Liver (tissue), 9 donors: ENCODE results near the gene VPS26A. TPM values are rescaled to one million over a fixed set of nuclear protein-coding genes. Genes with fewer than 3 reads are reported as not detected.

Source experiments
- DNase-seq: peaks from one replicate; pipeline ENCODE4 v3.0.0-alpha.2; 2017; ENCODE audit warnings: low spot score
- H3K27ac ChIP-seq, 2 donors: one replicate each; pipeline ENCODE4 v1.7.0; 2013; ENCODE audit warnings: inconsistent platforms in 2 of 2, low read length in 2 of 2, control low read depth in 1 of 2, low read depth in 1 of 2, mild to moderate bottlenecking in 1 of 2
- H3K27me3 ChIP-seq, 4 donors: one replicate each; pipeline versions ENCODE4 v1.6.1 to v1.7.0; 2013; ENCODE audit warnings: low read length in 3 of 4, inconsistent platforms in 1 of 4, mild to moderate bottlenecking in 1 of 4, moderate library complexity in 1 of 4; ENCODE audit not compliant: control insufficient read depth in 4 of 4, insufficient read depth in 4 of 4
- H3K36me3 ChIP-seq, 4 donors: one replicate each; pipeline versions ENCODE4 v1.6.1 to v1.7.0; 2013; ENCODE audit warnings: low read length in 3 of 4, mild to moderate bottlenecking in 3 of 4, low read depth in 1 of 4, moderate library complexity in 1 of 4; ENCODE audit not compliant: control insufficient read depth in 4 of 4, insufficient read depth in 3 of 4
- H3K4me1 ChIP-seq, 4 donors: one replicate each; pipeline versions ENCODE4 v1.6.1 to v1.7.0; 2013; ENCODE audit warnings: low read length in 3 of 4, mild to moderate bottlenecking in 3 of 4, moderate library complexity in 1 of 4; ENCODE audit not compliant: control insufficient read depth in 4 of 4, insufficient read depth in 4 of 4
- H3K4me3 ChIP-seq, 3 donors: one replicate each; pipeline versions ENCODE4 v1.6.1 to v1.7.0; 2013; ENCODE audit warnings: low read length in 3 of 3, control low read depth in 1 of 3, low read depth in 1 of 3, mild to moderate bottlenecking in 1 of 3
- H3K9ac ChIP-seq, 2 donors: one replicate each; pipeline ENCODE4 v1.7.0; 2013; ENCODE audit warnings: low read length in 2 of 2, mild to moderate bottlenecking in 2 of 2, moderate library complexity in 2 of 2, control low read depth in 1 of 2, low read depth in 1 of 2
- H3K9me3 ChIP-seq, 4 donors: one replicate each; pipeline versions ENCODE4 v1.6.1 to v1.7.0; 2013; ENCODE audit warnings: low read length in 3 of 4; ENCODE audit not compliant: control insufficient read depth in 4 of 4
- ATF3 ChIP-seq: IDR thresholded peaks from 2 replicates; pipeline ENCODE4 v1.6.1; 2016; ENCODE audit warnings: antibody characterized with exemption
- CTCF ChIP-seq: fragments of 150-350 bp; IDR thresholded peaks from 2 replicates; pipeline ENCODE4 v1.5.1; 2017; ENCODE audit warnings: improper control_type of control experiment, low read depth, low read length; ENCODE audit not compliant: missing input control
- EGR1 ChIP-seq, 2 donors: IDR thresholded peaks; 2 replicates each; pipeline ENCODE4 v1.6.1; 2016 to 2018; ENCODE audit warnings: antibody characterized with exemption in 2 of 2, low read depth in 2 of 2
- FOXA1 ChIP-seq: IDR thresholded peaks from 2 replicates; pipeline ENCODE4 v1.6.1; 2016; ENCODE audit warnings: antibody characterized with exemption
- FOXA2 ChIP-seq: IDR thresholded peaks from 2 replicates; pipeline ENCODE4 v1.6.1; 2016; ENCODE audit warnings: antibody characterized with exemption
- GABPA ChIP-seq, 2 donors: IDR thresholded peaks in 1 of 2; conservative IDR thresholded peaks in 1 of 2; 2 replicates each; pipeline ENCODE4 v1.6.1; 2016; ENCODE audit warnings: antibody characterized with exemption in 2 of 2, mild to moderate bottlenecking in 1 of 2, moderate library complexity in 1 of 2
- HNF4A ChIP-seq, 2 donors: conservative IDR thresholded peaks; 2 replicates each; pipeline ENCODE4 v1.6.1; 2016; ENCODE audit warnings: antibody characterized with exemption in 2 of 2, mild to moderate bottlenecking in 2 of 2
- HNF4G ChIP-seq: IDR thresholded peaks from 2 replicates; pipeline ENCODE4 v1.6.1; 2016; ENCODE audit warnings: antibody characterized with exemption
- JUND ChIP-seq, 2 donors: IDR thresholded peaks; 2 replicates each; pipeline ENCODE4 v1.6.1; 2016; ENCODE audit warnings: antibody characterized with exemption in 2 of 2
- NR2F2 ChIP-seq: IDR thresholded peaks from 2 replicates; pipeline ENCODE4 v1.6.1; 2016; ENCODE audit warnings: antibody characterized with exemption
- REST ChIP-seq: IDR thresholded peaks from 2 replicates; pipeline ENCODE4 v1.6.1; 2016; ENCODE audit warnings: antibody characterized with exemption, mild to moderate bottlenecking
- RXRA ChIP-seq, 2 donors: IDR thresholded peaks; 2 replicates each; pipeline ENCODE4 v1.6.1; 2017 to 2018; ENCODE audit warnings: antibody characterized with exemption in 2 of 2, mild to moderate bottlenecking in 1 of 2
- SP1 ChIP-seq: IDR thresholded peaks from 2 replicates; pipeline ENCODE4 v1.6.1; 2018; ENCODE audit warnings: antibody characterized with exemption, mild to moderate bottlenecking
- TAF1 ChIP-seq: conservative IDR thresholded peaks from 2 replicates; pipeline ENCODE4 v1.6.1; 2016; ENCODE audit warnings: antibody characterized with exemption, mild to moderate bottlenecking
- YY1 ChIP-seq: IDR thresholded peaks from 2 replicates; pipeline ENCODE4 v1.6.1; 2016; ENCODE audit warnings: antibody characterized with exemption, mild to moderate bottlenecking
- ZBTB33 ChIP-seq: IDR thresholded peaks from 2 replicates; pipeline ENCODE4 v1.6.1; 2016; ENCODE audit warnings: antibody characterized with exemption
- WGBS: extraction: QIAGEN DNeasy Blood & Tissue Kit; methylation state at CpG from one replicate; pipeline ENCODE4 v1.1.7; 2013; 5-methylcytosine and 5-hydroxymethylcytosine counted together
- polyA plus RNA-seq, 2 donors: library from polyadenylated mRNA; stranded (reverse) in 1 of 2; unstranded in 1 of 2; fragments of 200-250 nt in 1 of 2; fragments of >200 nt in 1 of 2; fragmentation: Nextera tagmentation in 1 of 2; extraction: Ambion mirVana in 1 of 2; gene quantifications; one replicate each; pipeline versions ENCODE4 v1.2.1 to v1.2.3, GENCODE V29; 2013 to 2015
- total RNA-seq, 2 donors: library from RNA; depleted of rRNA; stranded (reverse); fragments of >200 nt; gene quantifications; one replicate each; pipeline ENCODE4 v1.2.3, GENCODE V29; 2014
- donor health status: healthy.
- donor health status: healthy.
- donor health status: healthy.
- donor health status: healthy.
- donor health status: healthy.

VPS26A gene
- total and polyA plus RNA-seq, 4 donors: 10.9 to 21.4 (median 14.5) TPM

GRCh38 chr10:69107699-69108098 lies 16.3 kb upstream of the VPS26A start:
- Histone ChIP-seq H3K9me3 (no peaks in the 10 kb centered on the region), H3K4me1 (no peaks in the 10 kb centered on the region), H3K4me3 (no peak overlapping the region), H3K36me3 (peaks cover 0 to 2% (median 0%) of the 10 kb centered on the region in 4 donors), H3K27me3 (peaks cover 0 to 2% (median 0%) of the 10 kb centered on the region in 4 donors), H3K27ac (no peak overlapping the region), H3K9ac (no peak overlapping the region)
- WGBS: 90% methylated on average over 2 of the region's 2 CpGs
- TF ChIP-seq NR2F2: no peak
- no peak for TF ChIP-seq HNF4A (conservative IDR thresholded peaks at IDR 0.05)
- TF ChIP-seq GABPA (IDR thresholded peaks at IDR 0.05 in 1 of 2, conservative IDR thresholded peaks at IDR 0.05 in 1 of 2): no peak
- TF ChIP-seq RXRA (IDR thresholded peaks at IDR 0.05): no peak
- TF ChIP-seq FOXA1: no peak
- no peak for TF ChIP-seq ZBTB33
- TF ChIP-seq FOXA2: no peak
- no peak for TF ChIP-seq ATF3
- no peak for TF ChIP-seq YY1
- no peak for TF ChIP-seq CTCF
- TF ChIP-seq EGR1 (IDR thresholded peaks at IDR 0.05; ENCODE audit: low read depth in 2 of 2): no peak
- no peak for TF ChIP-seq HNF4G
- TF ChIP-seq TAF1: no peak
- TF ChIP-seq JUND (IDR thresholded peaks at IDR 0.05): no peak
- TF ChIP-seq SP1: no peak
- DNase-seq: no peak

GRCh38 chr10:69119896-69120295 lies 4.1 kb upstream of the VPS26A start:
- Histone ChIP-seq H3K9me3 (no peaks in the 10 kb centered on the region), H3K27me3 (no peaks in the 10 kb centered on the region), H3K27ac (no peak overlapping the region), H3K4me3 (no peak overlapping the region), H3K4me1 (peaks cover 0 to 8% (median 3%) of the 10 kb centered on the region in 4 donors), H3K36me3 (no peaks in the 10 kb centered on the region), H3K9ac (no peak overlapping the region)
- TF ChIP-seq YY1 (no peak), REST (no peak), GABPA (IDR thresholded peaks at IDR 0.05 in 1 of 2, conservative IDR thresholded peaks at IDR 0.05 in 1 of 2) (no peak), ZBTB33 (no peak), HNF4G (no peak), HNF4A (conservative IDR thresholded peaks at IDR 0.05) (no peak), EGR1 (IDR thresholded peaks at IDR 0.05; ENCODE audit: low read depth in 2 of 2) (no peak)
- no peak for DNase-seq
- 76% methylated on average over 1 of the region's 1 CpG for WGBS
